Fibroblast of upper back skin (primary cell): Measurements from ENCODE around the gene AGTPBP1.

Source experiments
- DNase-seq: peaks from one replicate; pipeline ENCODE4 v3.0.0-alpha.2; 2013

The AGTPBP1 gene

GRCh38 chr9:85534340-85534739 is 207.4 kb downstream of the AGTPBP1 start:
- no peak for DNase-seq

GRCh38 chr9:85533538-85533937 is 208.2 kb downstream of the AGTPBP1 start:
- DNase-seq, result no peak

- DNase-seq, result no peak
These were observed 211.0 kb downstream of the AGTPBP1 start for GRCh38 chr9:85530721-85531120.

- DNase-seq, result no peak
These were observed 213.1 kb downstream of the AGTPBP1 start for GRCh38 chr9:85528607-85529006.

GRCh38 chr9:85528142-85528541 is 213.6 kb downstream of the AGTPBP1 start:
- no peak for DNase-seq

GRCh38 chr9:85527331-85528020 is 214.3 kb downstream of the AGTPBP1 start:
- DNase-seq, result no peak

- no peak for DNase-seq
These were observed 217.2 kb downstream of the AGTPBP1 start for GRCh38 chr9:85524531-85524930.

GRCh38 chr9:85523202-85523601 is 218.6 kb downstream of the AGTPBP1 start:
- DNase-seq, result no peak

GRCh38 chr9:85522459-85523092 is 219.2 kb downstream of the AGTPBP1 start:
- DNase-seq, result peak; percentile 45

GRCh38 chr9:85521371-85522197 is 220.2 kb downstream of the AGTPBP1 start:
- DNase-seq, result no peak

- no peak for DNase-seq
These were observed 224.6 kb downstream of the AGTPBP1 start for GRCh38 chr9:85516976-85517637.

GRCh38 chr9:85516455-85516854 is 225.3 kb downstream of the AGTPBP1 start:
- no peak for DNase-seq

GRCh38 chr9:85515021-85515420 is 226.7 kb downstream of the AGTPBP1 start:
- no peak for DNase-seq

GRCh38 chr9:85514256-85514655 is 227.5 kb downstream of the AGTPBP1 start:
- no peak for DNase-seq

- DNase-seq, result no peak
These were observed 230.0 kb downstream of the AGTPBP1 start for GRCh38 chr9:85511746-85512145.

- DNase-seq, result no peak
These were observed 230.8 kb downstream of the AGTPBP1 start for GRCh38 chr9:85510830-85511504.

GRCh38 chr9:85508616-85509015 is 233.1 kb downstream of the AGTPBP1 start:
- DNase-seq, result no peak

- DNase-seq, result no peak
These were observed 236.1 kb downstream of the AGTPBP1 start for GRCh38 chr9:85505612-85506011.

- DNase-seq, result no peak
These were observed 238.7 kb downstream of the AGTPBP1 start for GRCh38 chr9:85502815-85503655.

- DNase-seq, result no peak
These were observed 239.9 kb downstream of the AGTPBP1 start for GRCh38 chr9:85501882-85502281.

- DNase-seq, result no peak
These were observed 240.3 kb downstream of the AGTPBP1 start for GRCh38 chr9:85501456-85501855.
